GM12875 (cell line): ENCODE results near the gene EGF.

Experiments
- H3K4me3 ChIP-seq: one replicate; pipeline ENCODE4 v1.5.1; 2011; ENCODE audit warnings: low read depth, low read length, control low read depth
- CTCF ChIP-seq: IDR thresholded peaks from 2 replicates; pipeline ENCODE4 v1.5.1; 2011; ENCODE audit warnings: low read depth, mild to moderate bottlenecking, control low read depth, inconsistent platforms, low read length, moderate library complexity, borderline replicate concordance; ENCODE audit not compliant: insufficient read depth

EGF gene

GRCh38 chr4:110019153-110019552, 106.5 kb downstream of the EGF start:
- TF ChIP-seq CTCF, result no peak

GRCh38 chr4:110020139-110020538, 107.5 kb downstream of the EGF start:
- TF ChIP-seq CTCF, result no peak
- H3K4me3 ChIP-seq, result no peak overlapping the region

More at GRCh38 chr4:110019153-110019552, 106.5 kb downstream of the EGF start:
- H3K4me3 ChIP-seq, result no peak overlapping the region

- no peak for TF ChIP-seq CTCF
Observed at GRCh38 chr4:110020646-110021443, 108.2 kb downstream of the EGF start.

GRCh38 chr4:110022457-110022856, 109.8 kb downstream of the EGF start:
- no peak overlapping the region for H3K4me3 ChIP-seq
- TF ChIP-seq CTCF, result no peak

More at GRCh38 chr4:110020646-110021443, 108.2 kb downstream of the EGF start:
- no peak overlapping the region for H3K4me3 ChIP-seq

- no peak for TF ChIP-seq CTCF
- no peak overlapping the region for H3K4me3 ChIP-seq
Observed at GRCh38 chr4:110025056-110025455, 112.4 kb downstream of the EGF start.

- H3K4me3 ChIP-seq, result no peak overlapping the region
- TF ChIP-seq CTCF, result no peak
Observed at GRCh38 chr4:110025718-110026117, 113.0 kb downstream of the EGF start.

- no peak for TF ChIP-seq CTCF
- no peak overlapping the region for H3K4me3 ChIP-seq
Observed at GRCh38 chr4:110032603-110033002, 119.9 kb downstream of the EGF start.
